ENCODE data around the gene PXK.

The PXK gene

DNA sequence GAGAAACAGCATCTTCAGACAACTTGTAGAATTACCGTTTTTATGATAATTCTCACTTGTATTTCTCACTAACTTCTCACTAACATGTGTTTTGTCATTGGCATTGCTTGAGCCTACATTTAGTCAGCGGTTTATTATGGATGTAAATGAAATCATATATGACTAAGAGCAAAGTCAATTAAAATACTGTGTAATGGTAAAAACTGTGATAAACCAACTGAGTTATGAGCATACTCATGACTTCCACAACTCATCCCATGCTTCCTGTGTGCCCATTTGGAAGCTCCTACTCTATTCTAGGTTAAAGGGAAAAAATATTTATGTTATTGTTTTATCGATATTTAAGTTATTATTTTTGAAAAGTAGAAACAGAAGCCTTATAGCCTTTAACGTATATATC is 12.8 kb downstream of the PXK start:
- Histone ChIP-seq H3K36me3 (replicated peaks; ENCODE audit: insufficient read depth, low read length) (no peaks in the 10 kb centered on the region), H3K9me3 (replicated peaks; ENCODE audit: insufficient read depth, low read length) (no peaks in the 10 kb centered on the region), H3F3A (ENCODE audit: insufficient read depth, low read length) (no peaks in the 10 kb centered on the region), H2AFZ (ENCODE audit: low read length) (no peak overlapping the region), H3K27ac (ENCODE audit: low read length) (no peak overlapping the region), H3K4me3 (ENCODE audit: low read length) (no peak overlapping the region), H3K4me1 (ENCODE audit: low read length) (no peaks in the 10 kb centered on the region), H3K27me3 (replicated peaks; ENCODE audit: insufficient read depth, low read length) (no peaks in the 10 kb centered on the region), H3K9ac (ENCODE audit: low read length) (no peak overlapping the region), H4K20me1 (ENCODE audit: insufficient read depth, low read length) (no peaks in the 10 kb centered on the region), H3K79me2 (ENCODE audit: low read length) (peaks cover 4% of the 10 kb centered on the region; the same call in 1 of the 2 replicates), H3K9me2 (replicated peaks; ENCODE audit: insufficient read depth, low read length) (no peaks in the 10 kb centered on the region), H3K4me2 (ENCODE audit: low read depth, low read length) (no peak overlapping the region)
- TF ChIP-seq EZH2phosphoT487 (IDR thresholded peaks at IDR 0.05; ENCODE audit: low read length) (no peak), EZH2 (optimal IDR thresholded peaks at IDR 0.05; ENCODE audit: low read depth, low read length) (no peak)
- TF ChIP-seq, protein P1, sequence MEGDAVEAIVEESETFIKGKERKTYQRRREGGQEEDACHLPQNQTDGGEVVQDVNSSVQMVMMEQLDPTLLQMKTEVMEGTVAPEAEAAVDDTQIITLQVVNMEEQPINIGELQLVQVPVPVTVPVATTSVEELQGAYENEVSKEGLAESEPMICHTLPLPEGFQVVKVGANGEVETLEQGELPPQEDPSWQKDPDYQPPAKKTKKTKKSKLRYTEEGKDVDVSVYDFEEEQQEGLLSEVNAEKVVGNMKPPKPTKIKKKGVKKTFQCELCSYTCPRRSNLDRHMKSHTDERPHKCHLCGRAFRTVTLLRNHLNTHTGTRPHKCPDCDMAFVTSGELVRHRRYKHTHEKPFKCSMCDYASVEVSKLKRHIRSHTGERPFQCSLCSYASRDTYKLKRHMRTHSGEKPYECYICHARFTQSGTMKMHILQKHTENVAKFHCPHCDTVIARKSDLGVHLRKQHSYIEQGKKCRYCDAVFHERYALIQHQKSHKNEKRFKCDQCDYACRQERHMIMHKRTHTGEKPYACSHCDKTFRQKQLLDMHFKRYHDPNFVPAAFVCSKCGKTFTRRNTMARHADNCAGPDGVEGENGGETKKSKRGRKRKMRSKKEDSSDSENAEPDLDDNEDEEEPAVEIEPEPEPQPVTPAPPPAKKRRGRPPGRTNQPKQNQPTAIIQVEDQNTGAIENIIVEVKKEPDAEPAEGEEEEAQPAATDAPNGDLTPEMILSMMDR (IDR thresholded peaks at IDR 0.05; ENCODE audit: low read length): no peak
- DNase-seq: no peak

DNA sequence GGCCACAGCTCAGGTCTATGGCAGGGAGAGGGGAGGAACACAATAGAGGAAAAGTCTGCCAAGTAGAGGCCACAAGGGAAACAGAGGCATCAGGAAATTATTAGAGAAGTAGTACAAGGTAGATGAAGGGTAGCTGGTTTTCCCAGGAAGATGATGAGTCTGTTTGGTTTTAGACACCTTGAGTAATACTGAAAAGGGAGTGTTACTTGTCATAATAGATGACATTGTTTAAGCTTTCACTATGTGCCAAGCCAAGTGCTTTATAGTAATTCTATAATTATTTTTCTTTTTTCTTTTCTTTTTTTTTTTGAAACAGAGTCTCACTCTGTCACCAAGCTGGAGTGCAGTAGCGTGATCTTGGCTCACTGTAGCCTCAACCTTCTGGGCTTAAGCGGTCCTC is 13.7 kb downstream of the PXK start:
- no peaks in the 10 kb centered on the region for H3K36me3 ChIP-seq (replicated peaks; ENCODE audit: insufficient read depth, low read length)
- H3K27ac ChIP-seq (ENCODE audit: low read length): no peak overlapping the region
- H2AFZ ChIP-seq (ENCODE audit: low read length): no peak overlapping the region
- DNase-seq: no peak
- peaks cover 4% of the 10 kb centered on the region; the same call in 1 of the 2 replicates for H3K79me2 ChIP-seq (ENCODE audit: low read length)
- TF ChIP-seq, protein P1 (IDR thresholded peaks at IDR 0.05; ENCODE audit: low read length): no peak
- TF ChIP-seq EZH2phosphoT487 (IDR thresholded peaks at IDR 0.05; ENCODE audit: low read length): no peak
- H4K20me1 ChIP-seq (ENCODE audit: insufficient read depth, low read length): no peaks in the 10 kb centered on the region
- H3K27me3 ChIP-seq (replicated peaks; ENCODE audit: insufficient read depth, low read length): no peaks in the 10 kb centered on the region
- H3K9ac ChIP-seq (ENCODE audit: low read length): no peak overlapping the region
- no peaks in the 10 kb centered on the region for H3F3A ChIP-seq (ENCODE audit: insufficient read depth, low read length)
- H3K4me3 ChIP-seq (ENCODE audit: low read length): no peak overlapping the region
- no peaks in the 10 kb centered on the region for H3K9me2 ChIP-seq (replicated peaks; ENCODE audit: insufficient read depth, low read length)
- H3K4me2 ChIP-seq (ENCODE audit: low read depth, low read length): no peak overlapping the region
- H3K9me3 ChIP-seq (replicated peaks; ENCODE audit: insufficient read depth, low read length): no peaks in the 10 kb centered on the region
- no peaks in the 10 kb centered on the region for H3K4me1 ChIP-seq (ENCODE audit: low read length)

DNA sequence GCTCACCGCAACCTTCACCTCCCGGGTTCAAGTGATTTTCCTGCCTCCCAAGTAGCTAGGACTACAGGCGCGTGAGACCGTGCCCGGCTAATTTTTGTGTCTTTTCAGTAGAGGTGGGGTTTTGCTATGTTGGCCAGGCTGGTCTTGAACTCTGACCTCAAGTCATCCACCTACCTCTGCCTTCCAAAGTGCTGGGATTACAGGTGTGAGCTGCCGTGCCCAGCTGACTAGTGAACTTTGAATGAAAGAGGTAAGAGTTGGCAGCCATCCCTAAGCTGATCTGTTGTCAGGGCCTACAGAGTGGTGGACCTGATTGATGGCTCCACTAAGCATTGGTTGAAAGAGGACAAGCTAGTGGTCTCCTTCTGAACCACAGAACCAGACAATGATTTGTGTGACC is 15.3 kb downstream of the PXK start:
- Histone ChIP-seq H4K20me1 (ENCODE audit: insufficient read depth, low read length) (no peaks in the 10 kb centered on the region; the same call in 1 of the 2 replicates), H3F3A (ENCODE audit: insufficient read depth, low read length) (no peaks in the 10 kb centered on the region), H3K4me1 (ENCODE audit: low read length) (no peaks in the 10 kb centered on the region), H2AFZ (ENCODE audit: low read length) (no peak overlapping the region), H3K4me2 (ENCODE audit: low read depth, low read length) (no peak overlapping the region), H3K9me3 (replicated peaks; ENCODE audit: insufficient read depth, low read length) (no peaks in the 10 kb centered on the region), H3K27me3 (replicated peaks; ENCODE audit: insufficient read depth, low read length) (no peaks in the 10 kb centered on the region), H3K27ac (ENCODE audit: low read length) (no peak overlapping the region), H3K9me2 (replicated peaks; ENCODE audit: insufficient read depth, low read length) (no peaks in the 10 kb centered on the region), H3K79me2 (ENCODE audit: low read length) (peaks cover 4% of the 10 kb centered on the region; the same call in 1 of the 2 replicates), H3K4me3 (ENCODE audit: low read length) (no peak overlapping the region), H3K36me3 (replicated peaks; ENCODE audit: insufficient read depth, low read length) (no peaks in the 10 kb centered on the region), H3K9ac (ENCODE audit: low read length) (no peak overlapping the region)
- DNase-seq: no peak
- TF ChIP-seq, protein P1 (IDR thresholded peaks at IDR 0.05; ENCODE audit: low read length): no peak
- TF ChIP-seq EZH2 (optimal IDR thresholded peaks at IDR 0.05; ENCODE audit: low read depth, low read length): no peak
- TF ChIP-seq EZH2phosphoT487 (IDR thresholded peaks at IDR 0.05; ENCODE audit: low read length): no peak
